LNCAP (cell line): ENCODE data around the gene CBY1.

Source experiments
- TF ChIP-seq, protein P1 (sequence below): fragments of 450-650 bp; IDR thresholded peaks from 2 replicates; pipeline ENCODE4 v1.5.1; 2017; ENCODE audit warnings: mild to moderate bottlenecking

Gene CBY1

DNA sequence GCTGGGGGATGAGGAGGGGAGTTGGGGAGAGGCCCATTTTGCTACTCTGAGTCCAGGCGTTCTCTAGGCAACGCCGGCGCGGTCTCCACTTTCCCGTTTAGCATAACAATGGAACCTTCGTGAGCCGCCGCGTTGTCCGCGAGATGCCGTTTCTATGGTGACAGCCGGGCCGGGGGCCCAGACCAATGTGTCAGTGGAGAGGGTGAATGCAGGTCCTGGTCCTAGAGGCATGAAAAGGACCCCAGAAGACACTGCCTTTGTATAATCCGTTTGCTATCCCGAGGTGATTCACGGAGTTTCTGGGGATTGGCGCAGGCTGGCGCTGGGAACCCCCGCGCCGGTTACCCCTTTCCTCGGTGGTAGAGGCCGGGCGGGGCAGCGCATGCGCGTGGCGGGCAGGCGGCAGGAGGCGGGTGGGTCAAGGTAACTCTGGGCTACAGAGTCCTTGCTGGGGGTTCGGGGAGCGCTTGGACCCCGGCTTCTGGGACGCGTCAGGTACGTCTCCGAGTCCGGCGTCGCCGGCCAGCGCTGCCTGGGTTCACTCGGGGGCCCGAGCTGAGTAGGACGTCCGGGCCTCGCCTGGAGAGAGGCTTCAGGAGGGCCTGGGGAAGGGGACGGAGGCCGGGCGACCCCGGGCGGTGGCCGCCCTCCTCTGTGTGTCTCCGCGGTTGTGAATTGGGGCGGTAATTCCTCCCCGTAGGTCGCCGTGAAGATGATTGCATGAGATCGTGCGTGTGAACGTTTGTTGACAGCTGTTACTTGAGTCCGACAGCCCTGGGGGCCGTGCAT, at the start of gene CBY1, which contains the start of gene FAM227A:
Gene CBY1, plus strand, starts transcription at position 383 of the 789 bp plus-strand sequence. CDS start 11,417 bp downstream, outside the sequence.
Gene FAM227A, minus strand, starts transcription at position 137 of the 789 bp plus-strand sequence. CDS start 6,224 bp downstream, outside the sequence.
- TF ChIP-seq, protein P1, sequence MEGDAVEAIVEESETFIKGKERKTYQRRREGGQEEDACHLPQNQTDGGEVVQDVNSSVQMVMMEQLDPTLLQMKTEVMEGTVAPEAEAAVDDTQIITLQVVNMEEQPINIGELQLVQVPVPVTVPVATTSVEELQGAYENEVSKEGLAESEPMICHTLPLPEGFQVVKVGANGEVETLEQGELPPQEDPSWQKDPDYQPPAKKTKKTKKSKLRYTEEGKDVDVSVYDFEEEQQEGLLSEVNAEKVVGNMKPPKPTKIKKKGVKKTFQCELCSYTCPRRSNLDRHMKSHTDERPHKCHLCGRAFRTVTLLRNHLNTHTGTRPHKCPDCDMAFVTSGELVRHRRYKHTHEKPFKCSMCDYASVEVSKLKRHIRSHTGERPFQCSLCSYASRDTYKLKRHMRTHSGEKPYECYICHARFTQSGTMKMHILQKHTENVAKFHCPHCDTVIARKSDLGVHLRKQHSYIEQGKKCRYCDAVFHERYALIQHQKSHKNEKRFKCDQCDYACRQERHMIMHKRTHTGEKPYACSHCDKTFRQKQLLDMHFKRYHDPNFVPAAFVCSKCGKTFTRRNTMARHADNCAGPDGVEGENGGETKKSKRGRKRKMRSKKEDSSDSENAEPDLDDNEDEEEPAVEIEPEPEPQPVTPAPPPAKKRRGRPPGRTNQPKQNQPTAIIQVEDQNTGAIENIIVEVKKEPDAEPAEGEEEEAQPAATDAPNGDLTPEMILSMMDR = no peak

DNA sequence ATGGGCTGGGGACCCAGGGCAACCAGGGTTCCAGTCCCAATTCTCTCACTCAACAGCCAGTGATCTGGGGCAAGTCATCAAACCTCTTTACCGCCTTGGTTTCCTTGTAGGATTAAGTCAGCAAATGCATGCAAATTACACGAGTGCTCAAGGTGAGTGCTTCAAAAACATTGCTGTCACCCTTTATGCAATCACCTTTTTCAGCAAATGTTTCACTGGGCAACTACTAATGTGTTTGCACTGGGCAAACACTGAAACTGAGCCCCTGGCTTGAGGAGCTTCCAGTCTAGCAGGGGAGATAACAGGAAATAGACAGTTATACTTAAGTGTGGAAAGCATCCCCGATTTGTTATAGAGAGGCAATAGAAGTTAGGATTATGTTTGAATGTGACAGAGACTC, 48.8 kb upstream of the CBY1 start:
- TF ChIP-seq, protein P1 = no peak

DNA sequence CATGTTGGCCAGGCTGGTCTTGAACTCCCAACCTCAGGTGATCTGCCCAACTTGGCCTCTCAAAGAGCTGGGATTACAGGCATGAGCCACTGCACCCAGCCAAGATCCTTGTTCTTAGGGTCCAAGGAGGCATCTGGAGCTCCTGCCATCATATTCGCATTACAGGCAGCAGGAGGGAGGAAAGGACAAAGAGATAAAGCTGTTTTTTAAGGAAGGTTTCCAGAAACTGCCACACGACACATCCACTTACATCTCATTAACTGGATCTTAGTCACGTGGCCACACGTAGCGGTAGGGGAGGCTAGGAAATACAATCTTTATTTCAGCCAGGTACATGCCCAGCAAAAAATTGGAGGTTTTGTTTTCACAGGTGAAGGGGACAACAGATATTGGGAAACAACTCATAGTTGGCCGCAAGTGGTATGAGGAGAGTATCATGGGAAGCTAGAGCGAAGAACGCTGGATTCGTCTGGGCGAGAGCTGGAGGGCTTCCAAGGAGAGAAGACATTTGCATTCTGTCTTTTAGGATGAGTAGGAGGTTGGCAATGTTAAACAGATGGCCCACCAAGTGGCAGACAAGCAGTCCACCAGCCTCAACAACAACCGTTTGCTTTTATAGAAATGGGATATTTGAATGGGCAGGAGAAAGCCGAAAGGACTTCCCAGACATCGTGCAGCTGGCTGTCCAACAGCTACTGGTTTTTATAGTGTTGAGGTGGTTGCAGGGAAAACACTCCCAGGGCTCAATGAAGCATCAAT, 47.3 kb upstream of the CBY1 start:
- TF ChIP-seq, protein P1 = no peak

DNA sequence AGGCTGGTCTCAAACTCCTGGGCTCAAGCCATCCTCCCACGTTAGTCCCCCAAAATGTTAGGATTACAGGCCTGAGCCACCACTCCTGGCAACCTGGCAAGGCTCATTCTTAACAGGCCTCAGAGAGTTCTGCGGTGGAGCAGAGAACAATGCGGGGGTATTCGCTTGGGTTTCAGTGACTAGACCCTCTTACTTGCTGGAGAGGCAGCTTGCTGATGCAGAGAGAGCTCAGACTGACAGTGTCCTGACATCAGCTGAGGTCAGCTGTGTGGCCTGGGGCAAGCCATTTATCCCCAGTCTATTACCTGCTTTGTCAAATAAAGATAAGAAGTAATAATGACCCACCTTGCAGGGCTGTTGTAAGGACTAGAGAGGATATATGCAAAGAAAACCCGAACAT, 46.2 kb upstream of the CBY1 start:
- TF ChIP-seq, protein P1 = no peak

DNA sequence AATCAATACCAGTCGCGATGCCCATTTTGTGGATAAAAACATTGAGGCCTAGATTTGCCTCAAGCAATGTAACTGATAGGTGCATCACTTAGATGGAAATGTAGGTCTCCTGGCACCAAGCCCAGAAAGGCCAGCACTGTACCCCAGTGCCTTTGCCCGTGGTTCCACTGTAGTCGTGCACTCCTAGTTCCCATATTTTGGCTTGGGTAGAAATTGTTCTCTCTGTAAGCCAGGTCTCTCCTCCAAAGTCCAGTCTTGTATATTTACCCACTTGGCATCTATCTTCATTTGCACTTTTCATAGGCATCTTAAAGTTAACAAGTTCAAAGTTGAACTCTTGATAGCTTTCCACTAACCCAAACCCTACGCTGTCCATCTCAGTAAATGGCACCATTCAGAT, 44.9 kb upstream of the CBY1 start:
- TF ChIP-seq, protein P1 = no peak

DNA sequence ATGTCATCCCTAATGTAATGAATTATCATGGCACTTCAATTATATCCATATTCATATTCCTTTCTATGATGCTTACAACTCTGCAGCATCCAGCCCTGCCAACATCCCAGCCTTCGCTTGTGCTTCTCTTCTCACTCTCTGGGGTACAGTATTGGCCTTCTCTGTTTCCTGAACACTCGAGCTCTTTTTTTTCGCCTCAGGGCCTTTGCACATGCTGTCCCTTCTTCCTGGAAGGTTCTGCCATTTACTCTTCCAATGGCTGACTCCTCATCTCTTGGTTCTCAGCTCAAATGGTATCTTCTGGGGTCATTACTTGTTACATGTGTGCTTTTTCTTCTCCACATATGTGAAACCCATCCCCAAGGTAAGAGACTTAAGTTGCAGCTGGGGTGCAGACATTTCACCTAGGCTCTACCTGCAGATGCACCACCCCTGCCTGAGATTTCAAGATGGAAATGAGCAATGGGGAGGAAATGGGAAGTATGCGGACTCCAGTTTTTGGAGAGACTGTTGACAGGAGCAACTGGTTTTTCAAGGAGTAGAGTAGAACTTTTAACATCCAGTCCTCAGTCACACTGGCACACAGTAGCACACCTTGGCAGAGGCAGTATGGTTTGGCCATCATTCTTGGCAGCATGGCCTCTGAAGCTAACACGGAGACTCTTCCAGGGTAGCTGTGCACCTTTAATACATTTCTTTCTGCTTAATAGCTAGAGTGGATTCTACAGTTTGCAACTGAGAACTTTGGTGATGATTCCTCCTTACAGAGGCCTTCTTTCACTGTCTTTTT, 44.0 kb upstream of the CBY1 start:
- TF ChIP-seq, protein P1 = no peak

DNA sequence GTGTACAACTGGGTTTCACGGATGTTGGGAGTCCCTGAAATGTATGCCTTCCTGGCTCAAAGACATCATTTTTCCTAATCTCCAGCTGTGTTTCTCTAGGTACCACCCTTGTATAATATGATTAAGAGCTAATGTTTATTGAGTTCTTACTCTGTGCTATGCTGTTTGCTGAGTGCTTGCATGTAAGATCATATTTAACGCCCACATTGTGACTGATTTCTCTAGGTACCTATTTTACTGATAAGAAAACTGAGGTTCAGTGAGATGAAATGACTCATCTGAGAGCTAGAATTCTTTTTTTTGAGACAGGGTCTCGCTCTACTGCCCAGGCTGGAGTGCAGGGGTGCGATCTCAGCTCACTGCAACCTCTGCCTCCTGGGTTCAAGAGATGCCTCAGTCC, 42.9 kb upstream of the CBY1 start:
- TF ChIP-seq, protein P1 = no peak
